Adrenal gland (tissue), 19 donors: ENCODE data around the gene PIMREG. TPM values are rescaled to one million over a fixed set of nuclear protein-coding genes. Genes with fewer than 3 reads are reported as not detected.

Experiments
- DNase-seq, 7 donors: peaks; one replicate each; pipeline ENCODE4 v3.0.0-alpha.2; 2019 to 2020
- H3K27ac ChIP-seq, 5 donors: fragments of 200-600 bp; sonication (generic) in 4 of 5; 1 replicate in 3 of 5; 2 replicates in 2 of 5; pipeline versions ENCODE4 v1.5.1 to v1.8.0; 2016 to 2020; ENCODE audit warnings: mild to moderate bottlenecking in 1 of 5
- H3K27me3 ChIP-seq: fragments of 200-600 bp; 2 replicates; pipeline ENCODE4 v1.8.0; 2021
- H3K36me3 ChIP-seq, 2 donors: fragments of 200-600 bp; replicated peaks in 1 of 2; 1 replicate in 1 of 2; 2 replicates in 1 of 2; pipeline versions ENCODE4 v1.5.1 to v1.8.0; 2018 to 2022
- H3K4me1 ChIP-seq, 2 donors: fragments of 200-600 bp; replicated peaks in 1 of 2; 1 replicate in 1 of 2; 2 replicates in 1 of 2; pipeline versions ENCODE4 v1.5.1 to v1.8.0; 2018 to 2021
- H3K4me3 ChIP-seq, 4 donors: fragments of 200-600 bp; sonication (generic) in 3 of 4; one replicate each; pipeline ENCODE4 v1.5.1; 2016 to 2018
- H3K9me3 ChIP-seq, 3 donors: fragments of 200-600 bp; sonication (generic) in 1 of 3; replicated peaks in 1 of 3; 1 replicate in 2 of 3; 2 replicates in 1 of 3; pipeline versions ENCODE4 v1.5.1 to v1.8.0; 2016 to 2021
- POLR2A ChIP-seq, 2 donors: fragments of 450-650 bp; IDR thresholded peaks; one replicate each; pipeline ENCODE4 v1.6.1; 2017; ENCODE audit warnings: antibody characterized with exemption in 2 of 2, mild to moderate bottlenecking in 2 of 2, moderate library complexity in 1 of 2
- WGBS, 4 donors: extraction: QIAGEN DNeasy Blood & Tissue Kit in 2 of 4; methylation state at CpG; one replicate each; pipeline versions ENCODE4 v1.1.5 to v1.1.7; 2013 to 2017; 5-methylcytosine and 5-hydroxymethylcytosine counted together
- intact Hi-C, 2 donors: fragments of 100-400 bp; cut with DNase I; formaldehyde crosslinking; loops; one replicate each; pipeline versions ENCODE4 v1.14.1 to v1.15.0; 2022 to 2023
- long read RNA-seq, 10 donors: library from polyadenylated mRNA in 3 of 10; unstranded in 2 of 10; stranded (forward) in 1 of 10; transcript quantifications; one replicate each; pipeline ENCODE4 v2.0.0 and lab custom pipeline, GENCODE V29; 2021 to 2026
- polyA plus RNA-seq, 3 donors: library from polyadenylated mRNA; stranded (reverse); fragments of 200-250 nt in 2 of 3; fragments of 350-450 nt in 1 of 3; fragmentation: Illumina TruSeq in 1 of 3; extraction: RNeasy Lipid Tissue Mini Kit (QIAGEN cat#74804) in 1 of 3; gene quantifications; one replicate each; pipeline ENCODE4 v1.2.3, GENCODE V29; 2013 to 2014
- total RNA-seq, 9 donors: library from RNA; depleted of rRNA in 4 of 9; stranded (reverse); fragments of >200 nt in 4 of 9; fragments of 120-200 nt in 1 of 9; fragmentation: NEBNext Ultra II Directional in 1 of 9; extraction: Animal tissue kit (Norgen Biotek cat#: 25700) in 1 of 9; gene quantifications; one replicate each; pipeline versions ENCODE4 v1.1.0 to v1.2.4, GENCODE V29; 2013 to 2023
- TF ChIP-seq, protein P1 (sequence below), 6 experiments: fragments of 450-650 bp in 4 of 6; fragments of 200-600 bp in 2 of 6; sonication (generic) in 1 of 6; IDR thresholded peaks; 1 replicate in 5 of 6; 2 replicates in 1 of 6; pipeline versions ENCODE4 v1.5.1 to v1.8.0; 2016 to 2021; ENCODE audit warnings: antibody characterized with exemption in 6 of 6, mild to moderate bottlenecking in 2 of 6, moderate library complexity in 1 of 6
- donor health status: healthy with polysubstance abuse.
- donor health status: Bipolar disorder and iron deficiency.
- donor health status: DM: yes; HTN: yes; CAD: no.
- donor health status: DM: no; HTN: no; CAD: no.
- donor health status: DM: no; HTN: no; CAD: no.
- donor health status: DM: yes; HTN: yes; CAD: no.

The PIMREG gene, protein sequence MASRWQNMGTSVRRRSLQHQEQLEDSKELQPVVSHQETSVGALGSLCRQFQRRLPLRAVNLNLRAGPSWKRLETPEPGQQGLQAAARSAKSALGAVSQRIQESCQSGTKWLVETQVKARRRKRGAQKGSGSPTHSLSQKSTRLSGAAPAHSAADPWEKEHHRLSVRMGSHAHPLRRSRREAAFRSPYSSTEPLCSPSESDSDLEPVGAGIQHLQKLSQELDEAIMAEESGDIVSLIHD
- total RNA-seq (1 to 10 TPM; 1.0 to 8.4 (median 5.4) TPM), polyA plus RNA-seq (1 to 10 TPM in 1 of 3 donors, under 1 TPM in 2; 0.72 to 1.6 (median 0.98) TPM)
- long read RNA-seq, donor 1, partial matches to known transcripts, result 0 of 1 reads
- long read RNA-seq, donor 1, other reads (novel, unspliced or antisense), result 0 of 1 reads
- long read RNA-seq, donor 2, result 0 reads
- long read RNA-seq, donor 3, partial matches to known transcripts, result 0 of 3 reads
- long read RNA-seq, donor 3, other reads (novel, unspliced or antisense), result 0 of 3 reads
- long read RNA-seq, donor 4, partial matches to known transcripts, result 0 of 1 reads
- long read RNA-seq, donor 4, other reads (novel, unspliced or antisense), result 1 of 1 reads
- long read RNA-seq, donor 5, transcript PIMREG-205 (6 exons, 1,948 nt), result major isoform, 8 of 12 reads
- long read RNA-seq, donor 5, partial matches to known transcripts, result 1 of 12 reads
- long read RNA-seq, donor 5, other reads (novel, unspliced or antisense), result 3 of 12 reads
- long read RNA-seq, donor 6, result 0 reads
- long read RNA-seq, donor 7, partial matches to known transcripts, result 0 of 3 reads
- long read RNA-seq, donor 7, other reads (novel, unspliced or antisense), result 0 of 3 reads
- long read RNA-seq, donor 8, partial matches to known transcripts, result 0 of 2 reads
- long read RNA-seq, donor 8, other reads (novel, unspliced or antisense), result 0 of 2 reads
- long read RNA-seq, donor 9, partial matches to known transcripts, result 0 of 2 reads
- long read RNA-seq, donor 9, other reads (novel, unspliced or antisense), result 0 of 2 reads
- long read RNA-seq, donor 10, partial matches to known transcripts, result 0 of 1 reads
- long read RNA-seq, donor 10, other reads (novel, unspliced or antisense), result 0 of 1 reads

DNA sequence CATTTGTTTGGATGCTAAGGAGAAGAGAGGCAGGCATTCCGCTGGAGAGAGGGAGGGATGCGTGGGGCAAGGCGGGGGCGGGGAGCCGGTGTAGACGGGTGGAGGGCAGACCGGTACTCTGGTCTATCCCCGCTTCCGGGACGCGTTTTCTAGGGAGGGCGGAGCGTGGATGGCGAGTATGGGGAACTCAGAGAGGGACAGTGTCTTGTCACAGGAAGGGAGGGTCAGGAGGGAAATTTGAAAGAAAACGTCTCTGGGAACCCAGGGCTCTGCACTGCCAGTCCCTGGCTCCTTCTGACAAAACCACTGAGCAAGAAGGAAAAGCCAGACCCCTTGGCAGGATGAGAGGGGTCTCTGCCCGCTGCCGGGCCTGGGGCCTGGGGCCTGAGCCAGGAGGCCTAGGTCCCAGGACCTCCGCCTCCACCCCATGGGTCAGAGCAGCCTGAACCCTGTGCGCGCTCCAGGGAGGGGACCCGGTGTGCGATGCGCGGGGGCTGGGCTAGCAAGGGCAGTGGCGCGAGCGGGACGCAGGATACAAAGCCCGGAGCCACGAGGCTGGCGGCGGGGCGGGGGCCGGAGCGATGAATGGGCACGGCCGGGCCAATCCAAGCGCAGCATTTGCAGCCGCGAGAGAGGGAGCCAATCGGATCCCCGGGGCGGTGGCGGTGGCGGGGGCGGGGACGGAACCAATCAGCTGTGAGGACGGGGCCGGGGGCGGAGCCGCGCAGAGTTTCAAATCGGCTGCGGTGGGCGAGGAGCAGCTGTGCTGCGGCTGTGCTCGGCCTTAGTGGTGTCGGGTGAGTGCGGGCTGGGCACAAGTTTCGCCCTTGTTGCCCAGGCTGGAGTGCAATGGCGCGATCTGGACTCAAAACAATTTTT, at the start of gene PIMREG:
Gene PIMREG (plus strand): TSS at position 764 of the 879 bp plus-strand sequence. CDS start 656 bp downstream, outside the sequence.
- TF ChIP-seq POLR2A (IDR thresholded peaks at IDR 0.05), result peak in 1 of 2 donors; percentile 39
- TF ChIP-seq, protein P1, sequence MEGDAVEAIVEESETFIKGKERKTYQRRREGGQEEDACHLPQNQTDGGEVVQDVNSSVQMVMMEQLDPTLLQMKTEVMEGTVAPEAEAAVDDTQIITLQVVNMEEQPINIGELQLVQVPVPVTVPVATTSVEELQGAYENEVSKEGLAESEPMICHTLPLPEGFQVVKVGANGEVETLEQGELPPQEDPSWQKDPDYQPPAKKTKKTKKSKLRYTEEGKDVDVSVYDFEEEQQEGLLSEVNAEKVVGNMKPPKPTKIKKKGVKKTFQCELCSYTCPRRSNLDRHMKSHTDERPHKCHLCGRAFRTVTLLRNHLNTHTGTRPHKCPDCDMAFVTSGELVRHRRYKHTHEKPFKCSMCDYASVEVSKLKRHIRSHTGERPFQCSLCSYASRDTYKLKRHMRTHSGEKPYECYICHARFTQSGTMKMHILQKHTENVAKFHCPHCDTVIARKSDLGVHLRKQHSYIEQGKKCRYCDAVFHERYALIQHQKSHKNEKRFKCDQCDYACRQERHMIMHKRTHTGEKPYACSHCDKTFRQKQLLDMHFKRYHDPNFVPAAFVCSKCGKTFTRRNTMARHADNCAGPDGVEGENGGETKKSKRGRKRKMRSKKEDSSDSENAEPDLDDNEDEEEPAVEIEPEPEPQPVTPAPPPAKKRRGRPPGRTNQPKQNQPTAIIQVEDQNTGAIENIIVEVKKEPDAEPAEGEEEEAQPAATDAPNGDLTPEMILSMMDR (IDR thresholded peaks at IDR 0.05), result no peak
- peaks cover 0 to 6% of the 10 kb centered on the region in 2 donors for H3K4me1 ChIP-seq
- no peaks in the 10 kb centered on the region for H3K36me3 ChIP-seq
- peak within 1 kb of the TSS in 3 of 4 donors; percentile 25 to 60 (median 56) for H3K4me3 ChIP-seq
- intact Hi-C loops, result no loop called here
- H3K9me3 ChIP-seq, result no peaks in the 10 kb centered on the region
- WGBS, 4 donors, result 0 to 1% (median 1%) methylated on average over 15 to 62 of the region's 62 CpGs
- no peaks in the 10 kb centered on the region for H3K27me3 ChIP-seq
- DNase-seq, result peak; percentile 96 to 99 (median 97)
- peak within 1 kb of the TSS; percentile 50 to 83 (median 69) for H3K27ac ChIP-seq

DNA sequence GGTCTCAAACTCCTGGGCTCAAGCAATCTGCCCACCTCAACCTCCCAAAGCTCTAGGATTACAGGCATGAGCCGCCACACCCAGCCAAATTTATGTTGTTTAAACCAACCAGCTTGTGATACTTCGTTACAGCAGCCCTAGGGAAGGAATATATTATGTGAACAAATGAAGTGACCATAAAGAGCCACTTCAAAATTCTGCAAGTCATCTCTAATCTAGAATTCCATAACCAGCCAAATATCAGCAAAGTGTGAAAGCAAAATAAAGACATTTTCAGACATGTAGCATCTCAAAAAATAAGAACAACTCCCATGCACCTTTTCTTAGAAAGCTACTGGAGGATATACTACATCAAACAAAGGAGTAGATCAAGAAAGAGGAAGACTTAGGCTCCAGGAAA, 45.3 kb upstream of the PIMREG start:
- WGBS, 4 donors, result 27 to 66% (median 49%) methylated on average over 2 of the region's 2 CpGs
- no peak for TF ChIP-seq POLR2A (IDR thresholded peaks at IDR 0.05)
- TF ChIP-seq, protein P1 (IDR thresholded peaks at IDR 0.05), result no peak
- H3K4me1 ChIP-seq, result no peaks in the 10 kb centered on the region
- no peaks in the 10 kb centered on the region for H3K9me3 ChIP-seq
- intact Hi-C loops, result no loop called here
- H3K27me3 ChIP-seq, result no peaks in the 10 kb centered on the region
- H3K4me3 ChIP-seq, result no peak overlapping the region
- H3K27ac ChIP-seq, result no peak overlapping the region
- no peak for DNase-seq
- H3K36me3 ChIP-seq, result no peaks in the 10 kb centered on the region

DNA sequence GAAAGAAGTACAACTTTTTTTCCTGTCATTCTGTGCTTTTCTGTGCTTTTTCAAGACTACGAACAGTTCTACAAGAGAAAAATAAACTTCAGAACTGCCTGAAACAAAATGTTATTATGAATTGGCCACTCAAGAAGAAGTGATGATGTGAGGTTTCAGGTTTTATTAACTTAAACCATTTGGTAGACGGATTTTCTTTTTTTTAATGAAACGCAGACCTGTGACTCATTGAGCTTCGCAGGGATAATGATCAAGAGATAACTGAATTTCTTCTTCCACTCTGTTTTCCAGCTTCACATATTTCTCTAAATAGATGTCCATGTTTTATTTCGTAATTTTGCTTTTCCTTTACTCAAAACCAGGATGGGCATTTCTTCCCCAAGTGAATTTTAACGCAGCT, 42.0 kb upstream of the PIMREG start:
- Histone ChIP-seq H3K9me3 (no peaks in the 10 kb centered on the region), H3K27me3 (peaks cover 5% of the 10 kb centered on the region), H3K4me1 (no peaks in the 10 kb centered on the region), H3K27ac (no peak overlapping the region), H3K4me3 (no peak overlapping the region), H3K36me3 (no peaks in the 10 kb centered on the region)
- no peak for DNase-seq
- intact Hi-C loops, result no loop called here
- WGBS, 4 donors, result 64 to 74% (median 67%) methylated on average over 6 of the region's 6 CpGs
- no peak for TF ChIP-seq POLR2A (IDR thresholded peaks at IDR 0.05)
- TF ChIP-seq, protein P1 (IDR thresholded peaks at IDR 0.05), result no peak
